Spleen (tissue), 7 donors: ENCODE results near the gene STX8.

Source experiments
- POLR2A ChIP-seq, 3 donors: fragments of 450-650 bp; IDR thresholded peaks; one replicate each; pipeline ENCODE4 v1.5.1; 2017; ENCODE audit warnings: antibody characterized with exemption in 3 of 3, mild to moderate bottlenecking in 1 of 3
- POLR2AphosphoS5 ChIP-seq, 3 donors: sonication (generic); formaldehyde crosslinking; IDR thresholded peaks; one replicate each; pipeline ENCODE4 v1.5.1; 2017; ENCODE audit warnings: antibody characterized with exemption in 3 of 3
- TF ChIP-seq, protein P1 (sequence below), 11 experiments: fragments of 200-600 bp in 7 of 11; fragments of 450-650 bp in 4 of 11; sonication (generic) in 4 of 11; IDR thresholded peaks in 8 of 11; conservative IDR thresholded peaks in 3 of 11; 1 replicate in 7 of 11; 2 replicates in 4 of 11; pipeline versions ENCODE4 v1.4.0 to v1.8.0; 2016 to 2021; ENCODE audit warnings: antibody characterized with exemption in 11 of 11, inconsistent platforms in 4 of 11, mild to moderate bottlenecking in 1 of 11
- donor health status: DM: no; HTN: no; CAD: no; lungs with moderate emphysema.
- donor health status: DM: no; HTN: no; CAD: no.
- donor health status: DM: no; HTN: no; CAD: no.

DNA sequence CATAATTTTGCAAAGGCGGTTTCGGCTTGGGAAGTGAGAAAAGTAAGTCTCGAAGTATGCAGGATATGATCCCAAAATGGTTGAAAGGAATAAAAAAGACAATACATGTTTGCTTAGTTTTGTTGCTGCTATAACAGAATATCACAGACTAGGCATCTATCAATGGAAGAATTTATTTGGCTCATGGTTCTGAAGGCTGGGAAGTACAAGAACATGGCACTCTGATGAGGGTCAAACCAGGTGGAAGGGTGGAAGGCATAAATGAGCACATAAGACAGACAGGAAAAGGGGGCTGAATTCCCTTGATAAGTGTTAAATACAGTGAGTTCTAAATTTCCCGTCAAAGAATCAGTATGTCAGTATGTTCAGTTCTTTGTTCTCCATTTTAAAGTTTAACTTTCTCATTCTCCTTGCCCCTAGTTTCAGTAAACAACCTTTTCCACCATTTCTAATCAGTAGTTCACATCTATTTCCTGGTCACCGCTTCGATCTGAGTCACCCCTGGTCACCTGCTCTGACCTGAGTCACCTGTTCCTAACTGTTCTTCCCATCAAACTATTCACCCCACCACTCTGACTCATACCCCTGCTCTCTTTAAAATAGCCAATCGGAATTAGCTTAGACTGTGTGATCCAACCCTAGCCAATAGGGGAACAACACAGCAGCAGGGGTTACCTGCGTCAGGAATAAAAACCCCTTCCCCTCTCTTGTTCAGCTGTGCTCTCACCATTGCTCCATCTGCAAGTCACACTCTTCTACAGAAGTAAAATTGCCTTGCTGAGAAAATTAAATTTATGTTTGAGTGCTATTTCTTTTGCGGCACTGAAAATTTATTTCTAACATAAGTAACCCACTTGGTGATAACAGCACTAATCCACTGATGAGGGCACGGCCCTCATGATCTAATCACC, 240.8 kb downstream of the STX8 start:
- TF ChIP-seq, protein P1, sequence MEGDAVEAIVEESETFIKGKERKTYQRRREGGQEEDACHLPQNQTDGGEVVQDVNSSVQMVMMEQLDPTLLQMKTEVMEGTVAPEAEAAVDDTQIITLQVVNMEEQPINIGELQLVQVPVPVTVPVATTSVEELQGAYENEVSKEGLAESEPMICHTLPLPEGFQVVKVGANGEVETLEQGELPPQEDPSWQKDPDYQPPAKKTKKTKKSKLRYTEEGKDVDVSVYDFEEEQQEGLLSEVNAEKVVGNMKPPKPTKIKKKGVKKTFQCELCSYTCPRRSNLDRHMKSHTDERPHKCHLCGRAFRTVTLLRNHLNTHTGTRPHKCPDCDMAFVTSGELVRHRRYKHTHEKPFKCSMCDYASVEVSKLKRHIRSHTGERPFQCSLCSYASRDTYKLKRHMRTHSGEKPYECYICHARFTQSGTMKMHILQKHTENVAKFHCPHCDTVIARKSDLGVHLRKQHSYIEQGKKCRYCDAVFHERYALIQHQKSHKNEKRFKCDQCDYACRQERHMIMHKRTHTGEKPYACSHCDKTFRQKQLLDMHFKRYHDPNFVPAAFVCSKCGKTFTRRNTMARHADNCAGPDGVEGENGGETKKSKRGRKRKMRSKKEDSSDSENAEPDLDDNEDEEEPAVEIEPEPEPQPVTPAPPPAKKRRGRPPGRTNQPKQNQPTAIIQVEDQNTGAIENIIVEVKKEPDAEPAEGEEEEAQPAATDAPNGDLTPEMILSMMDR (IDR thresholded peaks at IDR 0.05 in 8 of 11, conservative IDR thresholded peaks at IDR 0.05 in 3 of 11), result no peak
- no peak for TF ChIP-seq POLR2A (IDR thresholded peaks at IDR 0.05)
- TF ChIP-seq POLR2AphosphoS5 (IDR thresholded peaks at IDR 0.05), result no peak
